ENCODE measurements around the gene FGD5.

GRCh38 chr3:14957925-14958324 is 139.2 kb downstream of the FGD5 start:
- TF ChIP-seq EZH2phosphoT487 (IDR thresholded peaks at IDR 0.05) (no peak), CTCF (IDR thresholded peaks at IDR 0.05) (no peak)

Measured in neural progenitor cell (in vitro differentiated cells).